Stimulated activated CD4-positive, alpha-beta T cell treated with anti-CD3 and anti-CD28 coated beads, Interleukin-2, amount 100 ng/mL, for 4 hours (primary cell): ENCODE measurements around the gene RICTOR.
"Not testable (repeated sequence)": the region's sequence is repeated elsewhere in the genome, so short reads cannot be mapped to it uniquely, and the experiment has no call there.

Experiments used
- DNase-seq: peaks from one replicate; pipeline ENCODE4 v3.0.0-alpha.2; 2020; ENCODE audit warnings: low read depth

The RICTOR gene

DNA sequence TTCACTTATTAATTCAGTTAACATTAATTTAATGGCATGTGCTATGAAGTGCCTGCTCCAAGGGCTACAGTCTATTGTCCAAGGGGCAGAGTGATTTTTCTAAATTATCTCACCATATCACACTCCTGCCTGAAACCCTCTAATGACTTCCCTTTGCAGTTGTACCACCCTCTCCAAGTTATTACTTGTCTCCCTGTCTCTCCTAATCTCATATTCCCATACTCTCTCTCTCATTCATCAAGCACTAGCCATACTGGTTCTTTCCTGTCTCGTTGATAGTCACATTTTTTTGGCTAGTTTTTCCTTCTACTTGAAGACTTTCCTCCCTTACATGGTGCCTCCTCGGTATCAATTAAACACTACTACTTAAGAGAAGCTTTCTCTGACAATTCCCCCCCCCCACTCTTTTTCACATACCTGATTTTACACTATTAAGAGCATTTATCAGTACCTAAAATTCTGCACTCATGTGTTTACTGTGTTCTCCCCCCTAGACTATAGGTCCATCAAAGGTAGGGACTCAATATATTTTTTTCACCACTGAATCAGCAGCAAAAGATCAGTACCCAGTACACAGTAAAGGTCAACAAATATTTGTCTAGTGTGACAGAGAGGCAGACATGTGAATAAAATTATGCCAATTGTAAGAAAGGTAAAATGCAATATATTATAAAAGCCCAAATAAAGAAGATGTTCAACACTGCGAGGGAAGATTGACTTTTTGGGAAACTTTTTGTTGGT is 19.0 kb downstream of the RICTOR start:
- no peak for DNase-seq

GRCh38 chr5:39053189-39053588 is 21.0 kb downstream of the RICTOR start:
- DNase-seq: no peak

GRCh38 chr5:39052141-39052540 is 22.1 kb downstream of the RICTOR start:
- no peak for DNase-seq

DNA sequence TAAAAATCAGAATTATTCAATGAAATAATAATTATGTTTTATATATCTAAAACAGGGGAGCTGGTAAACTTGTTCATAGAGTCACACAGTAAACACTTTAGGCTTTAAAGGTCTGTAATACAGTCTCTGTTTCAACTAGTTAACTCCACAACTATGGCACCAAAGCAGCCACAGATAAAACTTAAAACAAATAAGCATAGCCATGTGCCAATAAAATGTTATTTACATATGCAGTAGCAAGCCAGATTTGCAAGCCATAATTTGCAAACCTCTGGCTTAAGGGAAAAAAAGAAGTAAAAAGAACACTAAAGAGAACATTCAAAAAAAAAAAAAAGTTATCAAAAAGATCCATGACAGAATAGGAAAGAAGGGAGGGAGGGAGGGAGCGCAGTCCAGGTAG is 24.9 kb downstream of the RICTOR start:
- DNase-seq: no peak

- no peak for DNase-seq
These were observed 33.3 kb downstream of the RICTOR start for GRCh38 chr5:39040875-39041274.

DNA sequence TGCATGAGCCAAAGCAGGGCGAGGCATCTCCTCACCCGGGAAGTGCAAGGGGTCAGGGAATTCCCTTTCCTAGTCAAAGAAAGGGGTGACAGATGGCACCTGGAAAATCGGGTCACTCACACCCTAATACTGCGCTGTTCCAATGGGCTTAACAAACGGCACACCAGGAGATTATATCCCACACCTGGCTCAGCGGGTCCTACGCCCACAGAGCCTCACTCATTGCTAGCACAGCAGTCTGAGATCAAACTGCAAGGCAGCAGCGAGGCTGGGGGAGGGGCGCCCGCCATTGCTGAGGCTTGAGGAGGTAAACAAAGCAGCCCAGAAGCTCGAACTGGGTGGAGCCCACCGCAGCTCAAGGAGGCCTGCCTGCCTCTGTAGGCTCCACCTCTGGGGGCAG is 39.7 kb downstream of the RICTOR start:
- not testable (repeated sequence) for DNase-seq

GRCh38 chr5:39031041-39031440 is 43.2 kb downstream of the RICTOR start:
- DNase-seq: no peak

GRCh38 chr5:39025456-39025855 is 48.7 kb downstream of the RICTOR start:
- no peak for DNase-seq

DNA sequence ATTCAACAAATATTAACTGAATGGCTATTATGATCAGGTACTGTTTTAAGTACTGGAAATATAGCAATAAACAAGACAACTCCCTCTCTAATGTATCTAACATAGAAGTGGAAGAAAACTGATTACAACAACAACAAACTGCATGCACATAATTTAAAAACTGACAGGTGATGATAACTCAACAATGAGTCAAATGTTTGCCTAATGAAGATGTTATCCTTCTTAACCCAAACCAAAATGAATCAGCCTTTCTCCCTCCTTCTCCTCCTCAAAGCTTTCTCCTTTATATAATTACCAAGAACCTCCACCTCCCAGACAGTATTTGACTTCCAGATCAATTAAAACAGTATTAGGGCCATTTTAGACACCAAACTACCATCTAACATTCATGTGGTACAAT is 49.3 kb downstream of the RICTOR start:
- no peak for DNase-seq

DNA sequence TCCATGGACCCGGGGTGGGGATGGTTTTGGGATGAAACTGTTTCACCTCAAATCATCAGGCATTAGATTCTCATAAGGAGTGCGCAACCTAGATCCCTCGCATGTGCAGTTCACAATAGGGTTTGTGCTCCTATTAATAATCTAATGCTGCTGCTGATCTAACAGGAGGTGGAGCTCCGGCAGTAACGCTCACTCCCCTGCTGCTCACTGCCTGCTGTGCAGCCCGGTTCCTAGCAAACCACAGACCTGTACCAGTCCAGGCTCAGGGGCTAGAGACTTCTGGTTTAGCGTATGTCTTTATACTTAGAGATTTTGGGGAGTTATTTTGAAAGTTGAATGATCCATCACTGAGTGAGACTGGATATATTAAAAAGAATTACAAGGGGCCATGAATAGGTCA is 50.2 kb downstream of the RICTOR start:
- DNase-seq: no peak

GRCh38 chr5:39023121-39023520 is 51.1 kb downstream of the RICTOR start:
- DNase-seq: no peak

- no peak for DNase-seq
These were observed 52.0 kb downstream of the RICTOR start for GRCh38 chr5:39022151-39022550.

DNA sequence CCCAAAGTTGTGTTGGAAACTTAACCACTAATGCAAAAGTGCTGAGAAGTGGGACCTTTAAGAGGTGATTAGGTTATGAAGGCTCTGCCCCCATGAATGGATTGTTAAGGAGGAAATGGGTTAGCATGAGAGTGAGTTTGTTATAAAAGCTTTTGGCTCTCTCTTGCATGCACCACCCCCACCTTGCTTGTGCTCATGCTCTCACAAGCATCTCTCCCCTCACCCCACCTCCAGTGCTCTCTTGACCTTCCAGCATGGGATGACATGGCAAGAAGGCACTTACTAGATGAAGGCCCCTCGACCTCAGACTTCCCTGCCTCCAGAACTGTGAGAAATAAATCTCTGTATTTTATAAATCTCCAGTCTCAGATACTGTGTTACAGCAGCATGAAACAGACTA is 52.8 kb downstream of the RICTOR start:
- DNase-seq: no peak

- no peak for DNase-seq
These were observed 53.7 kb downstream of the RICTOR start for GRCh38 chr5:39020458-39020857.

- no peak for DNase-seq
These were observed 54.9 kb downstream of the RICTOR start for GRCh38 chr5:39019254-39019653.

- DNase-seq: no peak
These were observed 56.7 kb downstream of the RICTOR start for GRCh38 chr5:39017504-39017903.

DNA sequence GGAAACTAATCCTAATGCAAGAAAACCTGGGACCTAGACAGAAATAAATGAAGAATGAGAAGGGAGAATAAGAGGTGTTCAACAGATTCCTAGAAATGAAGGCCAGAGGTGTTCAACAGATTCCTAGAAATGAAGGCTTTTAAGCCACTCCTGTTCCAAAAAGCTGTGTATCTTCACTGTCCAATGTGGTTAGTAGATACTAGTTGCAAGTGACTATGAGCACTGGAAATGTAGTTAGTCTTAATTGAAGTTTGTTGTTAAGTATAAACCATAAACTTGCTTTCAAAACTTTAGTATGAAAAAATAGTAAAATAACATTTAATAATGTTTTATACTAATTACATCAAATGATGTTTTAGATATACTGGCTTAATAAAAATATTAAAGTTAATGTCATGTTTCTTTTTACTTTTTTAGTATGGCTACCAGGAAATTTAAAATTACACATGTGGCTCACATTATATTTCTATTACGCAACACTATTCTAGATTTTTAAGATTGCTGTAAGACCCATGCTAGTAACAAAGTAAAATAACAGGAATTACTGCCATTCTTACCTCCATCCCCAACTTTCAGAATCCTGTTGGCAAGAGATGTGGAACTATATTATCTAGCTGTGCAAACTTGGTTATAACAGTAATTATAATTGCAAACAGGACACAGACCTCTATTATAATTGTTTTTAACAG is 57.5 kb downstream of the RICTOR start:
- DNase-seq: no peak

DNA sequence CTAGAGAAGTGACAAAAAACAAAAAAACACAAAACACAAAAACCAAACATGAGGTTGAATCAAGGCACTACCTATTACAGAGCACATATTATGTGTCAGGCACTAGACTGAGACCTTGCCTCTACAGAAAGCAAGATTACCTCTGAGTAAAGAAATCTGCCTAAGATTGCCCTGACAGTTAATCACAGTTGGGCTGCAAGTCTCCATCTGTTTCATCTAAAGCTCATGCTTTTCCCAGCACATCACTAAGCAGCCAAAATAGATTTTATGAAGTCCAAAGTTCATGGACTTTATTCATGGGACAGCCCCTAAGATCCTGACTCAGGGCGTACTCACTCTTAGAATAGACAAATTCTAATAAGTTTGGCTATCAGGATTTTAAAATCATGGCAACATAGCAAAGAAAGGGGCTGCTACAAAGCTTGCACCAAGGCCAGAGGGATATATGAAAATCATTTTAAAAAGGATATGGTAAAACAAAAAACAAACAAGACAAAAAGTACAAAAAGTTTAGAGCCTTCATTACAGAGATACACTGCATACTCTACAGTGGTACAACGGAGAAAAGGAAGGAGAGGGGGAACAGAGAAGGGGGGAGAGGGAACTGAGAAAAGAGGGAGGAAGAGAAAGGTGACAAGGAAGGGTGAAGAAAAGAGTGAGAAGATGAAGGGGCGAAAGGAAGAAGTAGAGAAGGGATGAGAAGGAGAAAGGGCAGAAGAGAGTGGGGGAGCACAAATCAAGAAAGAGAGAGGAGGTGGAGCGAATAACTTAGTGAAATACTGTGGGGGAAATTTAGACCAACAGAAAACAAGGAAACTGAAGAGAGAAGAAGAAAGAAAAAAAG is 58.2 kb downstream of the RICTOR start:
- no peak for DNase-seq

GRCh38 chr5:39014561-39014960 is 59.6 kb downstream of the RICTOR start:
- no peak for DNase-seq

DNA sequence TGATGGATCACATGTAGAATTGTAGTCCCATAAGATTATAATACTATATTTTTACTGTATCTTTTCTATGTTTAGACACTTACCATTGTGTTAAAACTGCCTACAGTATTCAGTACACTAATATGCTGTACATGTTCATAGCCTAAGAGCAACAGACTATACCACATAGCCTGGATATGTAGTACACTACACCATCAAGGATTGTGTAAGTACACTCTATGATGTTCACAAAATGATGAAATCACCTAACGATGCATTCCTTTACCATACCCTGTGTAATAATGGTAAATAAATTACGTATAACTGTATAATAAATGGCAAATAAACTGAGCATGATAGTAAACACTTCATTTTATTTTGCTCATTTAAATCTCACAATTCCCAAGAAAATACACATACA is 60.3 kb downstream of the RICTOR start:
- no peak for DNase-seq

DNA sequence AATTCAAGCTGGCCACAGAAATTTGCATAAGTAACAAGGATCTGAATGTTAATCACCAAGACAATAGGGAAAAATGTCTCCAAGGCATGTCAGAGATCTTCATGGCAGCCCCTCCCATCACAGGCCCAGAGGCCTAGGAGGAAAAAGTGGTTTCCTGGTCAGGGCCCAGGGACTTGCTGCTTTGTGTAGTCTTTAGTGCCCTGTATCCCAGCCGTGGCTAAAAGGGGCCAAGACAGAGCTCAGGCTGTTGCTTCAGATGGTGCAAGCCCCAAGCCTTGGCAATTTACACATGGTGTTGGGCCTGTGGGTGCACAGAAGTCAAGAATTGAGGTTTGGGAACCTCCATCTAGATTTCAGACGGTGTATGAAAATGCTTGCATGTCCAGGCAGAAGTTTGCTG is 63.2 kb downstream of the RICTOR start:
- not testable (repeated sequence) for DNase-seq

DNA sequence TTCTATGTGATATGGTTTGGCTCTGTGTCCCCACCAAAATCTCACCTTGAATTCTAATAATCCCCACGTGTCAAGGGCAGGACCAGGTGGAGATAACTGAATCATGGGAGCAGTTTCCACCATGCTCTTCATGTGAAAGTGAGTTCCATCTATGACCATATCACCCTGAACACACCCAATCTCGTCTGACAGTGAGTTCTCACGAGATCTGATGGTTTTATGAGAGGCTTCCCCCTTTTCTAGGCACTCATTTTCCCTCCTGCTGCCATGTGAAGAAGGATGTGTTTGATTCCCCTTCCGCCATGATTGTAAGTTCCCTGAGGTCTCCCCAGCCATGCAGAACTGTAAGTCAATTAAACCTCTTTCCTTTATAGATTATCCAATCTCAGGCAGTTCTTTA is 64.2 kb downstream of the RICTOR start:
- no peak for DNase-seq

GRCh38 chr5:39009280-39009679 is 64.9 kb downstream of the RICTOR start:
- DNase-seq: no peak
